ENCODE results near the gene SLC22A5. TPM values are rescaled to one million over a fixed set of nuclear protein-coding genes. Genes with fewer than 3 reads are reported as not detected.
"Not testable (repeated sequence)": the region's sequence is repeated elsewhere in the genome, so short reads cannot be mapped to it uniquely, and the experiment has no call there.

SLC22A5 gene
- total and polyA plus RNA-seq, 2 donors (not counting 1 experiment from before 2014, with no cell fraction given), result 5.7 to 12.9 TPM

- no peak overlapping the region for H3K4me3 ChIP-seq (ENCODE audit: control extremely low read depth in 1 of 5, extremely low read depth in 1 of 5, insufficient read depth in 1 of 5, low read depth in 2 of 5, low read length in 4 of 5)
These were observed 27.7 kb downstream of the SLC22A5 start for GRCh38 chr5:132397224-132397623.

GRCh38 chr5:132397936-132398675 lies 28.6 kb downstream of the SLC22A5 start:
- H2AFZ ChIP-seq (ENCODE audit: insufficient read depth, low read depth, low read length, poor library complexity, severe bottlenecking); H3K9me3 ChIP-seq (ENCODE audit: control extremely low read depth in 1 of 3, control insufficient read depth in 2 of 3, insufficient read depth in 1 of 3, low read length in 2 of 3); H3K9ac ChIP-seq (ENCODE audit: low read length); intact Hi-C loops (cut with micrococcal nuclease); H3K27ac ChIP-seq (ENCODE audit: low read length in 2 of 2); H3K27ac Mint-ChIP-seq; H3K27me3 Mint-ChIP-seq; H3K4me3 Mint-ChIP-seq; H3K36me3 ChIP-seq (replicated peaks in 1 of 2; ENCODE audit: control extremely low read depth in 1 of 2, control insufficient read depth in 1 of 2, extremely low read depth in 1 of 2, insufficient read depth in 2 of 2, low read length in 1 of 2); H4K20me1 ChIP-seq (ENCODE audit: control insufficient read depth, insufficient read depth, low read length, poor library complexity, severe bottlenecking); H3K4me3 ChIP-seq (ENCODE audit: control extremely low read depth in 1 of 5, extremely low read depth in 1 of 5, insufficient read depth in 1 of 5, low read depth in 2 of 5, low read length in 4 of 5); H3K27me3 ChIP-seq (replicated peaks in 1 of 4; ENCODE audit: control extremely low read depth in 1 of 4, control insufficient read depth in 3 of 4, insufficient read depth in 4 of 4, low read length in 3 of 4); ATAC-seq (ENCODE audit: low read depth); H3K4me2 ChIP-seq (replicated peaks; ENCODE audit: low read depth, low read length, poor library complexity, severe bottlenecking); H3K9me3 Mint-ChIP-seq (ENCODE audit: insufficient read depth); DNase-seq: not testable (repeated sequence)
- WGBS (ENCODE audit: insufficient coverage), result 86% methylated on average over 10 of the region's 12 CpGs
- Histone ChIP-seq H3K79me2 (ENCODE audit: control insufficient read depth, insufficient read depth, low read length) (peaks cover 31% of the 10 kb centered on the region), H3K4me1 (ENCODE audit: control insufficient read depth in 2 of 2, insufficient read depth in 2 of 2, low read length in 2 of 2) (peaks cover 25 to 30% of the 10 kb centered on the region in 2 donors)
- ChIA-PET POLR2A (interaction anchor here (1.0 kb wide), 1 partner anchor 83 kb away, joined by 4 read pairs; no protein-coding TSS in a partner anchor), CTCF (interaction anchor here (0.9 to 19.9 kb wide), 4 partner anchors 11 to 114 kb away, joined by 3 to 528 read pairs (median 4); no protein-coding TSS in a partner anchor)
- H3K4me1 Mint-ChIP-seq, result peaks cover 59% of the 10 kb centered on the region

More at GRCh38 chr5:132397224-132397623, 27.7 kb downstream of the SLC22A5 start:
- intact Hi-C loops (cut with micrococcal nuclease), result no loop called here
- peaks cover 25 to 30% of the 10 kb centered on the region in 2 donors for H3K4me1 ChIP-seq (ENCODE audit: control insufficient read depth in 2 of 2, insufficient read depth in 2 of 2, low read length in 2 of 2)
- Mint-ChIP-seq H3K4me3 (no peak overlapping the region), H3K27me3 (no peaks in the 10 kb centered on the region), H3K4me1 (peaks cover 56% of the 10 kb centered on the region), H3K9me3 (ENCODE audit: insufficient read depth) (no peaks in the 10 kb centered on the region), H3K27ac (no peak overlapping the region)
- H3K9ac ChIP-seq (ENCODE audit: low read length), result no peak overlapping the region
- no peaks in the 10 kb centered on the region for H4K20me1 ChIP-seq (ENCODE audit: control insufficient read depth, insufficient read depth, low read length, poor library complexity, severe bottlenecking)
- POLR2A ChIA-PET, result interaction anchor here (1.0 kb wide), 1 partner anchor 83 kb away, joined by 4 read pairs; no protein-coding TSS in a partner anchor
- ATAC-seq (ENCODE audit: low read depth) (no peak), DNase-seq (no peak)
- no peak for TF ChIP-seq CTCF (IDR thresholded peaks at IDR 0.05)
- H3K36me3 ChIP-seq (replicated peaks in 1 of 2; ENCODE audit: control extremely low read depth in 1 of 2, control insufficient read depth in 1 of 2, extremely low read depth in 1 of 2, insufficient read depth in 2 of 2, low read length in 1 of 2), result no peaks in the 10 kb centered on the region
- H3K4me2 ChIP-seq (replicated peaks; ENCODE audit: low read depth, low read length, poor library complexity, severe bottlenecking), result no peak overlapping the region
- WGBS (ENCODE audit: insufficient coverage), result 100% methylated on average over 2 of the region's 2 CpGs
- CTCF ChIA-PET, result interaction anchor here (0.9 to 19.9 kb wide), 4 partner anchors 10 to 113 kb away, joined by 3 to 528 read pairs (median 4); no protein-coding TSS in a partner anchor
- H3K79me2 ChIP-seq (ENCODE audit: control insufficient read depth, insufficient read depth, low read length), result peaks cover 31% of the 10 kb centered on the region
- no peak overlapping the region for H3K27ac ChIP-seq (ENCODE audit: low read length in 2 of 2)
- no peaks in the 10 kb centered on the region for H3K27me3 ChIP-seq (replicated peaks in 1 of 4; ENCODE audit: control extremely low read depth in 1 of 4, control insufficient read depth in 3 of 4, insufficient read depth in 4 of 4, low read length in 3 of 4)
- H3K9me3 ChIP-seq (ENCODE audit: control extremely low read depth in 1 of 3, control insufficient read depth in 2 of 3, insufficient read depth in 1 of 3, low read length in 2 of 3), result no peaks in the 10 kb centered on the region
- no peak overlapping the region for H2AFZ ChIP-seq (ENCODE audit: insufficient read depth, low read depth, low read length, poor library complexity, severe bottlenecking)

GRCh38 chr5:132404041-132404440 lies 34.5 kb downstream of the SLC22A5 start:
- H3K27me3 ChIP-seq (replicated peaks in 1 of 4; ENCODE audit: control extremely low read depth in 1 of 4, control insufficient read depth in 3 of 4, insufficient read depth in 4 of 4, low read length in 3 of 4); DNase-seq; H2AFZ ChIP-seq (ENCODE audit: insufficient read depth, low read depth, low read length, poor library complexity, severe bottlenecking); H3K27ac ChIP-seq (ENCODE audit: low read length in 2 of 2); H3K27me3 Mint-ChIP-seq; H4K20me1 ChIP-seq (ENCODE audit: control insufficient read depth, insufficient read depth, low read length, poor library complexity, severe bottlenecking); H3K4me3 ChIP-seq (ENCODE audit: control extremely low read depth in 1 of 5, extremely low read depth in 1 of 5, insufficient read depth in 1 of 5, low read depth in 2 of 5, low read length in 4 of 5); H3K9me3 ChIP-seq (ENCODE audit: control extremely low read depth in 1 of 3, control insufficient read depth in 2 of 3, insufficient read depth in 1 of 3, low read length in 2 of 3); intact Hi-C loops (cut with micrococcal nuclease); H3K9me3 Mint-ChIP-seq (ENCODE audit: insufficient read depth); H3K4me3 Mint-ChIP-seq; H3K36me3 ChIP-seq (replicated peaks in 1 of 2; ENCODE audit: control extremely low read depth in 1 of 2, control insufficient read depth in 1 of 2, extremely low read depth in 1 of 2, insufficient read depth in 2 of 2, low read length in 1 of 2); POLR2A ChIA-PET; ATAC-seq (ENCODE audit: low read depth); H3K9ac ChIP-seq (ENCODE audit: low read length); H3K4me2 ChIP-seq (replicated peaks; ENCODE audit: low read depth, low read length, poor library complexity, severe bottlenecking): not testable (repeated sequence)
- peaks cover 8 to 13% of the 10 kb centered on the region in 2 donors for H3K4me1 ChIP-seq (ENCODE audit: control insufficient read depth in 2 of 2, insufficient read depth in 2 of 2, low read length in 2 of 2)
- Mint-ChIP-seq H3K27ac (peak overlapping the region; percentile 32), H3K4me1 (peaks cover 32% of the 10 kb centered on the region)
- peaks cover 36% of the 10 kb centered on the region for H3K79me2 ChIP-seq (ENCODE audit: control insufficient read depth, insufficient read depth, low read length)
- CTCF ChIA-PET, result interaction anchor here (3.1 kb wide), 1 partner anchor 18 kb away, joined by 15 read pairs; no protein-coding TSS in a partner anchor
- no CpG with 5 or more reads among the region's 2 CpGs for WGBS (ENCODE audit: insufficient coverage)
